Uterus (tissue), 4 donors: ENCODE data around the gene FBXL19. TPM values are rescaled to one million over a fixed set of nuclear protein-coding genes. Genes with fewer than 3 reads are reported as not detected.

ENCODE experiments used
- DNase-seq, 2 donors: peaks; one replicate each; pipeline ENCODE4 v3.0.0-alpha.2; 2019 to 2020
- H3K27ac ChIP-seq, 2 donors: fragments of 200-600 bp; sonication (generic); 1 replicate in 1 of 2; 2 replicates in 1 of 2; pipeline ENCODE4 v1.5.1; 2016 to 2018
- H3K27me3 ChIP-seq, 2 donors: fragments of 200-600 bp; sonication (generic); one replicate each; pipeline ENCODE4 v1.5.1; 2018 to 2019; ENCODE audit warnings: control low read depth in 1 of 2
- H3K36me3 ChIP-seq, 2 donors: fragments of 200-600 bp; sonication (generic); one replicate each; pipeline ENCODE4 v1.5.1; 2019; ENCODE audit warnings: control low read depth in 1 of 2
- H3K4me1 ChIP-seq, 2 donors: fragments of 200-600 bp; sonication (generic); one replicate each; pipeline ENCODE4 v1.5.1; 2018 to 2019; ENCODE audit warnings: control low read depth in 1 of 2
- H3K4me3 ChIP-seq, 2 donors: fragments of 200-600 bp; sonication (generic); 1 replicate in 1 of 2; 2 replicates in 1 of 2; pipeline ENCODE4 v1.5.1; 2018 to 2019; ENCODE audit warnings: mild to moderate bottlenecking in 1 of 2
- H3K9me3 ChIP-seq, 2 donors: fragments of 200-600 bp; sonication (generic); one replicate each; pipeline ENCODE4 v1.5.1; 2019; ENCODE audit warnings: control low read depth in 1 of 2
- CTCF ChIP-seq, 4 experiments: fragments of 200-600 bp in 2 of 4; fragments of 450-650 bp in 2 of 4; sonication (generic) in 2 of 4; IDR thresholded peaks; one replicate each; pipeline ENCODE4 v1.5.1; 2016 to 2019; ENCODE audit warnings: antibody characterized with exemption in 4 of 4, mild to moderate bottlenecking in 2 of 4, moderate library complexity in 1 of 4
- POLR2A ChIP-seq, 2 donors: fragments of 450-650 bp; IDR thresholded peaks; one replicate each; pipeline ENCODE4 v1.6.1; 2016; ENCODE audit warnings: antibody characterized with exemption in 2 of 2, mild to moderate bottlenecking in 1 of 2, moderate library complexity in 1 of 2
- intact Hi-C: fragments of 100-400 bp; cut with DNase I; formaldehyde crosslinking; loops from one replicate; pipeline ENCODE4 v1.15.1; 2023; ENCODE audit warnings: low total_unique reads
- total RNA-seq, 4 donors: library from RNA; depleted of rRNA in 3 of 4; stranded (reverse); fragments of >200 nt in 3 of 4; gene quantifications; one replicate each; pipeline versions ENCODE4 v1.1.0 to v1.2.4, GENCODE V29; 2014 to 2023
- donor health status: DM: yes; HTN: yes; CAD: no.

The FBXL19 gene
- total RNA-seq, 4 donors from 2014 or later: 3.8 to 25.4 (median 19.0) TPM

GRCh38 chr16:30990105-30990504 is 66.7 kb downstream of the FBXL19 start:
- DNase-seq: no peak
- Histone ChIP-seq H3K36me3 (no peaks in the 10 kb centered on the region), H3K27ac (no peak overlapping the region), H3K4me3 (no peak overlapping the region), H3K9me3 (no peaks in the 10 kb centered on the region), H3K4me1 (peaks cover 0 to 7% of the 10 kb centered on the region in 2 donors), H3K27me3 (no peaks in the 10 kb centered on the region)
- TF ChIP-seq CTCF (IDR thresholded peaks at IDR 0.05) (no peak), POLR2A (IDR thresholded peaks at IDR 0.05) (no peak)
- intact Hi-C loops: no loop called here

GRCh38 chr16:30991052-30991451 is 67.7 kb downstream of the FBXL19 start:
- Histone ChIP-seq H3K4me1 (no peaks in the 10 kb centered on the region), H3K9me3 (no peaks in the 10 kb centered on the region), H3K36me3 (no peaks in the 10 kb centered on the region), H3K4me3 (no peak overlapping the region), H3K27ac (no peak overlapping the region), H3K27me3 (no peaks in the 10 kb centered on the region)
- TF ChIP-seq POLR2A (IDR thresholded peaks at IDR 0.05): no peak
- TF ChIP-seq CTCF (IDR thresholded peaks at IDR 0.05): no peak
- intact Hi-C loops: no loop called here
- no peak for DNase-seq

GRCh38 chr16:30992276-30992780 is 69.0 kb downstream of the FBXL19 start:
- Histone ChIP-seq H3K36me3 (no peaks in the 10 kb centered on the region), H3K27ac (no peak overlapping the region), H3K9me3 (no peaks in the 10 kb centered on the region), H3K4me1 (no peaks in the 10 kb centered on the region), H3K4me3 (no peak overlapping the region), H3K27me3 (no peaks in the 10 kb centered on the region)
- no peak for TF ChIP-seq POLR2A (IDR thresholded peaks at IDR 0.05)
- TF ChIP-seq CTCF (IDR thresholded peaks at IDR 0.05): no peak
- no peak for DNase-seq
- intact Hi-C loops: no loop called here

GRCh38 chr16:30992931-30993816 is 69.8 kb downstream of the FBXL19 start:
- intact Hi-C loops: no loop called here

More at GRCh38 chr16:30992931-30993816, 69.8 kb downstream of the FBXL19 start:
- no peak for DNase-seq
- no peaks in the 10 kb centered on the region for H3K9me3 ChIP-seq
- no peak for TF ChIP-seq CTCF (IDR thresholded peaks at IDR 0.05)
- TF ChIP-seq POLR2A (IDR thresholded peaks at IDR 0.05): no peak
- no peak overlapping the region for H3K27ac ChIP-seq
- H3K4me3 ChIP-seq: no peak overlapping the region
- H3K27me3 ChIP-seq: no peaks in the 10 kb centered on the region
- no peaks in the 10 kb centered on the region for H3K36me3 ChIP-seq
- H3K4me1 ChIP-seq: no peaks in the 10 kb centered on the region
